CD4-positive, alpha-beta T cell treated with Interleukin-6 at 100 ng/mL for 8 hours (primary cell): ENCODE data around the gene RASAL1.

ENCODE experiments used
- DNase-seq: peaks from one replicate; pipeline ENCODE4 v3.0.0-alpha.2; 2020; ENCODE audit warnings: mixed read lengths, low spot score

Gene RASAL1

DNA sequence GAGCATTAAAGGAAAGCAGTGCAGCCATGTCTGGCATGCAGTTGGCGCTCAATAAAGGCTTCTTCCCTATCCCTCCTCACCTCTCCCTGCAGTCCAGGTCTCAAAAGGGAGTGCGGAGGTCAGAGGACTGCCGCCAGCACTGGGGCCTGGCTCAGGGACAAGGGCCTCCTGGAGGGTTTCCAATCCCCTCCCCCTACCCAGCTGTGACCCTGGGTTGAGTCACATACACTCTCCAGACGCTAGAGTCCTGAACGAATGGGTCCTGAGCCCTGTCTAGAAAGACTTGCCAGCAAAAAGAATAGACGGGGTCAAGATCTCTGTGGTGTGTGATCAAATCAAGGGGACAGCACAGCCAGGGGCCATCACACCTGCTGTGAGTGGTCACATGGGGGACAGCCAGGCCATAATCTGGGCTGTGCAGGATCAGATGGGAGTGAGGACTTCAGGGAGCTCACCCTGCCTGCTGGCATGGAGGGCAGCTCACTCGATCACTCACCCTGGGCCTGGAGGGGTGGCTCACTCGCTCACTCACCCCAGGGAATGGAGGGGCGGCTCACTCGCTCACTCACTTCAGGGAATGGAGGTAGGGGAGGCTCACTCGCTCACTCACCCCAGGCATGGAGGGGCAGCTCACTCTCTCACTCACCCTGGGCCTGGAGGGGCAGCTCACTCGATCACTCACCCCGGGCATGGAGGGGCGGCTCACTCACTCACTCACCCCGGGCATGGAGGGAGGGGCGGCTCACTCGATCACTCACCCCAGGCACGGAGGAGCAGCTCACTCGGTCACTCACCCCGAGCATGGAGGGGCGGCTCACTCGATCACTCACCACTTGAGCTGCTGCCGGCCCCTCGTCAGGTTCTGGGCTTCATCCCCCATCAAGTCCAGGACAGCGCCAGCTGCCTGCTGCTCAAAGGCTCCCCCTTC lies 26.8 kb upstream of the RASAL1 start:
- no peak for DNase-seq

DNA sequence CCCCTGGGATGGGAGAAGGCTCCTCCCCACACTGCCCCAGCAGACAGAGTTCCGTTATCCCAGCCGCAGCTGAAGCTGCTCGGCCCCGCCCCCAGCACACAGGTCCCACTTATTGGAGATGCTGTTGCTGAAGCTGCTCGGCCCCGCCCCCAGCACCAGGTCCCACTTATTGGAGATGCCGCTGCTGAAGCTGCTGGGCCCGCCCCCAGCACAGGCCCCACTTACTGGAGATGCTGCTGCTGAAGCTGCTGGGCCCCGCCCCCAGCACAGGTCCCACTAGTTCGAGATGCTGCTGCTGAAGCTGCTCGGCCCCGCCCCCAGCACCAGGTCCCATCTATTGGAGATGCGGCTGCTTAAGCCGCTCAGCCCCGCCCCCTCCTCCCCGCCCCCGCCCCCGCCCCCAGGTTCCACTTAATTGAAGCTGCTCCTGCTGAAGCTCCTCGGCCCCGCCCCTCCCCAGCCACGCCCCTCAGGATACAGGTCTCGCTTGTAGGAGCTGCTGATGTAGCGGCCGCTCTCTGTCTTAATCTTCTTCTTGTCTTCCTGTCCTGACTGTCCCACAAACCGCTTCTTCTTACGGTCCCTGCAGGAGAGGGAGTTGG lies 26.0 kb upstream of the RASAL1 start:
- no peak for DNase-seq

DNA sequence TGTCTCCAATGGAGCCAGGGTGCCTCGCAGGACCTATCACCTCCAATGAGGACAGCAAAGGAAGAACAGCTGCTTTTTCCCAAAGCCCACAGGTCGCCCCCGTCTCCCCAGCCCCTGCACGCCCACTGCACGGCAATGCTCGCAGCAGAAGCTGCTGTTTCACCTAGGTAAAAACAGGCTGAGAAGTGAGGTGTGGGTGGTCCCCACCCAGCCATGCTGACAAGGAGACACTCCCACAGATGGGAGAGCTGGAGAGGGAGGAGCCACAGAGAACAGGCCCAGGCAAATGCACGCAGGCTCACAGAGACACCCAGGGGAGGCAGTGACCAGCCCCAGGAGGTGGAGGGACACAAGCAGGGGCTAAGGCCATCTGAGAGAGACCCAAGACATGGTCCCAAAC lies 24.4 kb upstream of the RASAL1 start:
- no peak for DNase-seq

DNA sequence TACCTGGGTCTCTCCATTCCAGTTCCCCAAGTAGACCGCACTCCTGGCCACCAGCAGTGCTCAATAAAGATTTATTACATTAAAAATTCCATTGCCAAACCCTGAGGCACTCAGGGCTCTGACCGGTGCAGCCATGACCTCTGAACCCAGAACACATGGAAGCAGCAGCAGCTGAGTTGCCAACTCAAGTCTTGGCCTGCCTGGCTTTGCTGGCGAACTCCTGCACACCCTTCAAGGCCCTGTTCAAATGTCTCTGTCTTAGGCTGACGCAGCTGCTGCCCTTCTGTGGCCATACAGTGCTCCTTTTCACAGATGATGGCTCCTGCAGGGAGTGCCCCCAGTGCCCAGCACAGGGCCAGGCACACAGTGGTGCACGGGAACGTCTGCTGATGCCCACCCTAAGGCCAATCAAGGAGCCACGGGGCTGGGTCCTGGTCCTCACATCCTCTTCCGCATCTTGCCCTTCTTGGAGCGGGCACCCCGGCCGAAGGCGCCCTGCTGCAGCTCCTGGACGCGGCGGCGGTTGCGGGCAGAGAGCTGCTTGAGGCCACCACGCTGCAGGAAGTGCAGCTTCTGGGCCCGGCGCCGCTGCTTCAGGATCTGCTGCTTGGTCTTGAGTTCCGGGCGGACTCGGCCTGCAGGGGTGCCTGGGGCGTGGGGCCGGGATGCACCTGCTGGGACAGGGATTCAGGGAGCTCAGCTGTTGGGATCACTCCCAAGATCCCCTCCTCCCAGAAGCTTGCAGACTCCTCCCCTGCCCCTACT lies 23.1 kb upstream of the RASAL1 start:
- no peak for DNase-seq

- no peak for DNase-seq
Observed at GRCh38 chr12:113157218-113157859, 21.8 kb upstream of the RASAL1 start.

DNA sequence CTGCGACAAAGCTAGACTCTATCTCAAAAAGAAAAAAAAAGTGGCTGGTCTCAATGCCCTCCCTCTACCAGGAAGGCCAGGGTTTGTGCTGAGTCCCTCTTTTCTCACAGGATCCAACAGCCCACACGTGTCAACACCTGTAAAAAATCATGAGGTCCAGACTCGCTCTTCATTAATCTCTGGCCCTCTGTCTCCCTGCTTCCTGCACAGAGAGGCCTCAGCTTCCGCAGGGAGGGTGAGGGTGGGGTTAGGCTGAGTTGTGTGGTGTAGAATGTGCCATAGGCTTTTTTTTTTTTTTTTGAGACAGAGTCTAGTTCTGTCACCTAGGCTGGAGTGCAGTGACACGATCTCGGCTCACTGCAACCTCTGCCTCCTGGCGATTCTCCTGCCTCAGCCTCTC lies 20.1 kb upstream of the RASAL1 start:
- DNase-seq: no peak

DNA sequence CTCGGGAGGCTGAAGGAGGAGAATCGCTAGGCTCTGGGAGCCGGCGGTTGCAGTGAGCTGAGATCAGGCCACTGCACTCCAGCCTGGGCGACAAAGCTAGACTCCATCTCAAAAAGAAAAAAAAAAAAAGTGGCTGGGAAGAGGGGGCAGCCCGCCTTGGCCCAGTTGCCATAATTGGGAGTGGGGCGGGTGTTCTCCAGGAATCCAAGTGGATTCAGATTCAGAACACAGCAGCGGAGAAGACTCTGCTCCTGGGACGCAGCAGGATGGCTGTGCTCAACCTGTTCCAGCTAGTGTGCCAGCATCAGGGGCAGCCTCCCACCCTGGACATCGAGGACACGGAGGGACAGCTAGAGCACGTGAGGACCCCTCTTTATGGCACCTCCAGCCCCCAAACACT lies 19.5 kb upstream of the RASAL1 start:
- DNase-seq: no peak

- DNase-seq: no peak
Observed at GRCh38 chr12:113154351-113154973, 18.9 kb upstream of the RASAL1 start.

- DNase-seq: peak; percentile 66
Observed at GRCh38 chr12:113152835-113153814, 17.6 kb upstream of the RASAL1 start.

- no peak for DNase-seq
Observed at GRCh38 chr12:113152196-113152834, 16.8 kb upstream of the RASAL1 start.

DNA sequence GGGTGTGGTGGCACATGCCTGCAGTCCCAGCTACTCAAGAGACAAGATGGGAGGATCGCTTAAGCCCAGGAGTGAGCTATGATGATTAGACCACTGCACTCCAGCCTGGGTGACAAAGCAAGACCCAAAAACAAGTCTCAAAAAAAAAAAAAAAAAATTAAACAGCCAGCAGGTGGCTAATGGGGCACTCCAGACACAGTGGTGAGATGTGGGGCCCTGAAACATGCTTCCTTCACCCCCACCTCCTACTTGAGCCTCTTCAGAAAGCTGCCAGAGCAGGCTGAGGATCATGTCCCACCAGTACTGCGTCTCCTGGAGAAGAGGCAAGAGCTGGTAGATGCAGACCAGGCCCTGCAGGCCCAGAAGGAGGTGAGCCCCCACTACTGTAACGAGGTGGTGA lies 16.1 kb upstream of the RASAL1 start:
- DNase-seq: no peak

DNA sequence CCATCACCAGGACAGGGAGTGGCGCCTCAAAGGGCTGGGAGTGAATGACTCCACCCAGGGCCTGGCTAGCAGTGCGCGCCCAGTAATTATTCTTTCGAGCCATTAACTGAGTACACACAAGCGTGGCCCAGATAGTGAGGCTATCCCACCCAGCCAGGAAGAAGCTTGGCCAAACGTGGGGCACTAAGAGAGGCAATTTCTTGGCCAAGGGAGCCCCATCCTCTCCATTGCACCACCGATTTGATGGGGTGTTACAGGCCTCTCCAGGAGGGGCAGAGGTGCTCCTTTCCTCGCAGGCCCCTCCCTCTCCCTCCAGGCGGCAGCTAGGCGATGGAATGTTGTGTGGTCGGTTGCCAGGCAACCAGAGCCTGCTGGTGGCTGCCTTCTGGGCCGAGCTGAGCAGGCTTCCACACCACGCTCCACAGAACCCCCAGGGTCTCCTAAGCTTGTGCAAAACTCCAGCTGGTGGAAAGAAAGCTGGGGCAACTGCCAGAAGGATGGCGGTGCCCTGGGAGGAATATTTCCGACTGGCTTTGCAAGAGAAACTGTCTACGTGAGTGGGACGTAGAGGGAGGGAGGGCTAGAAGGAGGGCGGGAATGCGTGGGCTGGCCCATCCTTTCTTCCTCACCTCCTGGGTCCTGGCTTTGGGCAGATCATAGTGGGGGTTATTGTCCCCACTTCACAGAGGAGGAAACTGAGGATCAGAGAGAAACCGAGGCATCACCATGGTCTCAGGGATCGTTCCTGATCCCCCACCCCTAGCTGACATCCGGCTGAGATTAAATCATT lies 14.0 kb upstream of the RASAL1 start, which contains the start of gene CFAP73:
CFAP73 (plus strand) TSS at position 364 of the 790 bp plus-strand sequence; CDS start at position 498, 134 bp downstream.
- no peak for DNase-seq

- DNase-seq: no peak
Observed at GRCh38 chr12:113146999-113147398, 11.4 kb upstream of the RASAL1 start.

GRCh38 chr12:113145720-113146551 lies 10.4 kb upstream of the RASAL1 start:
- no peak for DNase-seq

- no peak for DNase-seq
Observed at GRCh38 chr12:113144806-113145205, 9.2 kb upstream of the RASAL1 start.

DNA sequence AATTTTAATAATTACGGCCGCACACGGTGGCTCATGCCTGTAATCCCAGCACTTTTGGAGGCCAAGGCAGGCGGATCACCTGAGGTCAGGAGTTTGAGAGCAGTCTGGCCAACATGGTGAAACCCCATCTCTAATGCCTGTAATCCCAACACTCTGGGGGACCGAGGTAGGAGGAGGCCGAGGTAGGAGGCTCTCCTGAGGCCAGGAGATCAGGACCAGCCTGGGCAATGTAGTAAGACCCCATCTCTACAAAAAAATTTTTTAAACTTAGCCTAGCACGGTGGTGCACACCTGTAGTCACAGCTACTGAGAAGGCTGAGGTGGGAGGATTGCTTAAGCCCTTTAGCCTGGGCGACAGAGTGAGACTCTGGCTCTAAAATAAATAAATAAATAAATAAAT lies 8.4 kb upstream of the RASAL1 start:
- DNase-seq: no peak

DNA sequence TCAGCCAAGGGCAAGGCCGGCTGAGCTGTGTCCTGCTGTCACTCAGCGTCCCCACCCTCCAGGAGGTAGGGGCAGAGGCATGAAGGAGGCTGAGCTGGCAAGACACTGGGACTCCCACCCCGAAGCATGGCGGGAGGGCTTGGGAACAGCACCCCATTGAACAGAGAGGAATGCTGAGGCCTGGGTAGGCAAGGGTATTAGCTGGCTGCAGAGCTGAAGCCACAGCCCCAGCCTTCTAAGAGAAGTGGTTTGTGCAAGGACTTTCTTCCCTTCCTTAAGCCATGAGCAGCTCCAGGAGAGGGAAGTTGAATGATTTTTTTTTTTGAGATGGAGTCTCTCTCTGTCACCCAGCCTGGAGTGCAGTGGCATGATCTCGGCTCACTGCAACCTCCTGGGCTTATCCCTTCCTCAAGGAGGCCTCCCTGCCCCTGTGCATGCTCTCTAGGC lies 7.3 kb upstream of the RASAL1 start:
- DNase-seq: no peak
